ENCODE results near the gene TCF12. TPM values are rescaled to one million over a fixed set of nuclear protein-coding genes. Genes with fewer than 3 reads are reported as not detected.

TCF12 gene
- total and polyA plus RNA-seq, 2 of the 8 experiments (the other 6 are each of a cell fraction or from before 2014, with no cell fraction given) = 85.8 to 101 TPM

DNA sequence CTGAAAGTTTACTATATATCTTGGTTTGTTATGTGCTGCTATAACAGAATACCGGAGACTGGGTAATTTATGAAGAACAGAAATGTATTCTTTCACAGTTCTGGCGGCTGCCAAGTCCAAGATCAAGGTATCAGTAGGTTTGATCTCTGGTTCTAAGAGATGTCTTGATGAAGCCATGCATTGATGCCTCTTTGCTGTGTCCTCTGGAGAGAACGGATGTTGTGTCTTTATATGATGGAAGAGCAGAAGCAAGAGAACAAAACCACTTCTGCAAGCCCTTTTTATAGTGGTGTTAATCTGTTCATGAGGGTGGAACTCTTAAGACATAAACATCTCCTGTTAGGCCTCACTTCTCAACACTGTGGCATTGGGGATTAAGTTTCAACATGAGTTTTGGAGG is 62.7 kb downstream of the TCF12 start:
- H3K79me2 ChIP-seq (ENCODE audit: control insufficient read depth in 1 of 2, insufficient read depth in 2 of 2, low read length in 2 of 2) = peaks cover 0 to 97% of the 10 kb centered on the region in 2 experiments; a peak in 2 of 4 replicates
- 92% methylated on average over 3 of the region's 3 CpGs; no CpG with 5 or more reads in 1 of the 2 experiments for WGBS, 2 experiments (ENCODE audit: extremely low coverage in 1 of 2, insufficient coverage in 1 of 2, insufficient read length in 1 of 2, insufficient replicate concordance in 2 of 2, low coverage in 1 of 2, low lambda C conversion rate in 2 of 2, missing lambda C conversion rate in 1 of 2)
- no peak overlapping the region for H3K4ac ChIP-seq (replicated peaks; ENCODE audit: insufficient read length, low read depth, low read length)
- no peaks in the 10 kb centered on the region for H3K27me3 ChIP-seq (replicated peaks in 1 of 4; ENCODE audit: control insufficient read depth in 3 of 4, extremely low read depth in 1 of 4, insufficient read depth in 3 of 4, low read length in 3 of 4)
- no peak overlapping the region for H3K18ac ChIP-seq (ENCODE audit: extremely low read depth, low read length)
- H3K27ac ChIP-seq (ENCODE audit: low read depth, low read length) = no peak overlapping the region
- no peak overlapping the region for H2BK12ac ChIP-seq (ENCODE audit: low read depth, low read length)
- H2BK15ac ChIP-seq (ENCODE audit: low read length) = no peak overlapping the region
- H3K9ac ChIP-seq (replicated peaks in 1 of 4; ENCODE audit: extremely low read depth in 1 of 4, low read depth in 3 of 4, low read length in 3 of 4) = no peak overlapping the region
- no peak for DNase-seq (ENCODE audit: low read depth in 1 of 2, low spot score in 2 of 2)
- no peak overlapping the region for H2AFZ ChIP-seq (ENCODE audit: low read length)
- FAIRE-seq = no peak
- H3K56ac ChIP-seq (replicated peaks; ENCODE audit: insufficient read length, low read depth, low read length) = no peak overlapping the region
- H3K23ac ChIP-seq (ENCODE audit: insufficient read length) = no peak overlapping the region
- no peaks in the 10 kb centered on the region; the same call in 1 of the 2 replicates for H3K23me2 ChIP-seq (ENCODE audit: low read depth, low read length)
- ChIA-PET POLR2A (ENCODE audit: partially characterized antibody) (no interaction called here), CTCF (ENCODE audit: partially characterized antibody) (no interaction called here)
- H3K79me1 ChIP-seq (ENCODE audit: low read depth, low read length) = no peaks in the 10 kb centered on the region; the same call in 1 of the 2 replicates
- H4K20me1 ChIP-seq (replicated peaks in 1 of 2; ENCODE audit: control insufficient read depth in 1 of 2, insufficient read depth in 2 of 2, low read length in 2 of 2) = peaks cover 0 to 6% of the 10 kb centered on the region in 2 experiments
- no peaks in the 10 kb centered on the region for H3K9me3 ChIP-seq (ENCODE audit: insufficient read depth in 2 of 2, low read depth in 1 of 2, low read length in 1 of 2)
- no peaks in the 10 kb centered on the region for H3K36me3 ChIP-seq (ENCODE audit: control insufficient read depth in 2 of 4, insufficient read depth in 4 of 4, low read length in 3 of 4)
- H3K4me3 ChIP-seq (ENCODE audit: extremely low read depth in 1 of 4, insufficient read depth in 2 of 4, low read depth in 3 of 4, low read length in 4 of 4) = no peak overlapping the region
- H2BK20ac ChIP-seq (ENCODE audit: low read length) = no peak overlapping the region
- H4K5ac ChIP-seq (ENCODE audit: insufficient read length, low read depth, low read length) = no peak overlapping the region
- H2BK120ac ChIP-seq (replicated peaks; ENCODE audit: low read depth, low read length) = no peak overlapping the region
- H4K8ac ChIP-seq (ENCODE audit: extremely low read depth, insufficient read depth, low read length) = no peak overlapping the region
- H3K14ac ChIP-seq (ENCODE audit: insufficient read length) = no peak overlapping the region
- no peaks in the 10 kb centered on the region; a peak in 2 of 7 replicates for H3K4me1 ChIP-seq (replicated peaks in 1 of 4; ENCODE audit: control insufficient read depth in 3 of 4, insufficient read depth in 4 of 4, low read length in 3 of 4)
- H3K4me2 ChIP-seq (ENCODE audit: insufficient read depth in 1 of 2, low read depth in 2 of 2, low read length in 2 of 2) = no peak overlapping the region
- H2AK5ac ChIP-seq (ENCODE audit: low read depth, low read length) = no peak overlapping the region
- H2BK5ac ChIP-seq (ENCODE audit: low read depth, low read length) = no peak overlapping the region
- H4K91ac ChIP-seq (replicated peaks; ENCODE audit: insufficient read length, low read length) = no peak overlapping the region
- TF ChIP-seq EGR1 (IDR thresholded peaks at IDR 0.05; ENCODE audit: borderline replicate concordance, low read depth, low read length) (no peak), SIRT6 (IDR thresholded peaks at IDR 0.05; ENCODE audit: low read length) (no peak), KDM1A (IDR thresholded peaks at IDR 0.05; ENCODE audit: borderline replicate concordance, low read length) (no peak), KDM4A (IDR thresholded peaks at IDR 0.05; ENCODE audit: low read depth, low read length, severe bottlenecking) (no peak), RXRA (IDR thresholded peaks at IDR 0.05; ENCODE audit: insufficient read depth, low read depth, low read length) (no peak), SRF (IDR thresholded peaks at IDR 0.05; ENCODE audit: low read depth, low read length) (no peak), PHF8 (conservative IDR thresholded peaks at IDR 0.05; ENCODE audit: low read depth, low read length) (no peak), POU5F1 (IDR thresholded peaks at IDR 0.05; ENCODE audit: low read depth, low read length) (no peak), YY1 (IDR thresholded peaks at IDR 0.05; ENCODE audit: low read depth, low read length) (no peak)
- TF ChIP-seq, protein P1, sequence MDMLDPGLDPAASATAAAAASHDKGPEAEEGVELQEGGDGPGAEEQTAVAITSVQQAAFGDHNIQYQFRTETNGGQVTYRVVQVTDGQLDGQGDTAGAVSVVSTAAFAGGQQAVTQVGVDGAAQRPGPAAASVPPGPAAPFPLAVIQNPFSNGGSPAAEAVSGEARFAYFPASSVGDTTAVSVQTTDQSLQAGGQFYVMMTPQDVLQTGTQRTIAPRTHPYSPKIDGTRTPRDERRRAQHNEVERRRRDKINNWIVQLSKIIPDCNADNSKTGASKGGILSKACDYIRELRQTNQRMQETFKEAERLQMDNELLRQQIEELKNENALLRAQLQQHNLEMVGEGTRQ (IDR thresholded peaks at IDR 0.05; ENCODE audit: low read length) = no peak
- TF ChIP-seq, protein P2, sequence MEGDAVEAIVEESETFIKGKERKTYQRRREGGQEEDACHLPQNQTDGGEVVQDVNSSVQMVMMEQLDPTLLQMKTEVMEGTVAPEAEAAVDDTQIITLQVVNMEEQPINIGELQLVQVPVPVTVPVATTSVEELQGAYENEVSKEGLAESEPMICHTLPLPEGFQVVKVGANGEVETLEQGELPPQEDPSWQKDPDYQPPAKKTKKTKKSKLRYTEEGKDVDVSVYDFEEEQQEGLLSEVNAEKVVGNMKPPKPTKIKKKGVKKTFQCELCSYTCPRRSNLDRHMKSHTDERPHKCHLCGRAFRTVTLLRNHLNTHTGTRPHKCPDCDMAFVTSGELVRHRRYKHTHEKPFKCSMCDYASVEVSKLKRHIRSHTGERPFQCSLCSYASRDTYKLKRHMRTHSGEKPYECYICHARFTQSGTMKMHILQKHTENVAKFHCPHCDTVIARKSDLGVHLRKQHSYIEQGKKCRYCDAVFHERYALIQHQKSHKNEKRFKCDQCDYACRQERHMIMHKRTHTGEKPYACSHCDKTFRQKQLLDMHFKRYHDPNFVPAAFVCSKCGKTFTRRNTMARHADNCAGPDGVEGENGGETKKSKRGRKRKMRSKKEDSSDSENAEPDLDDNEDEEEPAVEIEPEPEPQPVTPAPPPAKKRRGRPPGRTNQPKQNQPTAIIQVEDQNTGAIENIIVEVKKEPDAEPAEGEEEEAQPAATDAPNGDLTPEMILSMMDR (IDR thresholded peaks at IDR 0.05; ENCODE audit: control extremely low read depth in 1 of 3, insufficient read depth in 1 of 3, low read depth in 1 of 3, low read length in 3 of 3) = no peak
